Karpas-422 (cell line): Measurements from ENCODE around the gene E2F6. TPM values are rescaled to one million over a fixed set of nuclear protein-coding genes. Genes with fewer than 3 reads are reported as not detected.

Source experiments
- DNase-seq: peaks from one replicate; pipeline ENCODE4 v3.0.0-alpha.2; 2015
- H2AFZ ChIP-seq: fragments of 200-600 bp; sonication (generic); 2 replicates; pipeline ENCODE4 v1.6.1; 2014; ENCODE audit warnings: antibody characterized with exemption, low read length, mixed read lengths
- H3K27ac ChIP-seq: fragments of 200-600 bp; sonication (generic); 2 replicates; pipeline ENCODE4 v1.5.1; 2014; ENCODE audit warnings: mild to moderate bottlenecking, low read length, moderate library complexity
- H3K27me3 ChIP-seq: fragments of 200-600 bp; sonication (generic); 2 replicates; pipeline ENCODE4 v1.6.1; 2014; ENCODE audit warnings: low read length, mixed read lengths
- H3K36me3 ChIP-seq: fragments of 200-600 bp; sonication (generic); 2 replicates; pipeline ENCODE4 v1.6.1; 2014; ENCODE audit warnings: low read length, mixed read lengths; ENCODE audit not compliant: insufficient read depth
- H3K4me1 ChIP-seq: fragments of 200-600 bp; sonication (generic); 2 replicates; pipeline ENCODE4 v1.6.1; 2014; ENCODE audit warnings: mild to moderate bottlenecking, low read length, mixed read lengths
- H3K4me2 ChIP-seq: fragments of 200-600 bp; sonication (generic); 2 replicates; pipeline ENCODE4 v1.6.1; 2014; ENCODE audit warnings: low read length, low read depth, mild to moderate bottlenecking; ENCODE audit not compliant: poor library complexity, severe bottlenecking
- H3K4me3 ChIP-seq: fragments of 200-600 bp; sonication (generic); 2 replicates; pipeline ENCODE4 v1.5.1; 2014; ENCODE audit warnings: mild to moderate bottlenecking, antibody characterized with exemption, low read length, mixed read lengths
- H3K79me2 ChIP-seq: fragments of 200-600 bp; sonication (generic); 2 replicates; pipeline ENCODE4 v1.6.1; 2014; ENCODE audit warnings: mild to moderate bottlenecking, low read length, mixed read lengths
- H3K9ac ChIP-seq: fragments of 200-600 bp; sonication (generic); 2 replicates; pipeline ENCODE4 v1.6.0; 2014; ENCODE audit warnings: low read length
- H3K9me2 ChIP-seq: fragments of 200-600 bp; sonication (generic), shearing (Covaris generic); replicated peaks from 2 replicates; pipeline ENCODE4 v1.6.0; 2014; ENCODE audit warnings: mild to moderate bottlenecking, low read length, moderate library complexity; ENCODE audit not compliant: insufficient read depth
- H3K9me3 ChIP-seq: fragments of 300-700, 200-600 bp; sonication (generic); 2 replicates; pipeline ENCODE4 v1.6.1; 2014; ENCODE audit warnings: low read length, mixed read lengths
- H4K20me1 ChIP-seq: fragments of 200-600 bp; sonication (generic); 2 replicates; pipeline ENCODE4 v1.6.1; 2014; ENCODE audit warnings: mild to moderate bottlenecking, antibody characterized with exemption, low read length, low read depth; ENCODE audit not compliant: insufficient read depth
- total RNA-seq: library from RNA; depleted of rRNA; stranded (reverse); fragments of >200 nt; shearing (Covaris generic); gene quantifications from 2 replicates; pipeline ENCODE4 v1.2.3, GENCODE V29; 2014; ENCODE audit warnings: low replicate concordance; rRNA removed

The E2F6 gene
- total RNA-seq, 1 experiment from 2014 or later: 11.5 TPM

DNA sequence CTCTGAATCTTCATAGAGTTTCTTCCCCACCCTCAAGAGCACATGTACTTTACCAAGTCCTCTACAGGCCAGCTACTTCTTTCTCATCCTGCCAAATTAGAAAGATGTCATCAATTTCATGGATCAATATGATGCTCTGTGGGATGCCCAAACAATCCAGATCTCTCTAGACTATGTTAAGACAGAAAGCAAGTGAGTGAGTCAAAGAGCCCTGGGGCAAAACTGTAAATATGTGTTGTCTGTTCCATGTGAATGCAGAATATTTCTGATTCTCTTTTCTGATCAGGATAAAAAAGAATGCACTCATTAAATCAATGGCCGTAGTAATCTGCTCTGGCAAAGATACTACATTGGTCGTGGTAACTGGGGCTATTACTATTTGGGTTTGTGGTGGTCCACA lies 68.4 kb downstream of the E2F6 start:
- Histone ChIP-seq H3K9me2 (no peaks in the 10 kb centered on the region), H3K27ac (no peak overlapping the region), H3K4me2 (no peak overlapping the region), H3K4me3 (no peak overlapping the region), H3K27me3 (no peaks in the 10 kb centered on the region), H3K4me1 (no peaks in the 10 kb centered on the region), H3K36me3 (no peaks in the 10 kb centered on the region), H4K20me1 (no peaks in the 10 kb centered on the region), H3K9me3 (no peaks in the 10 kb centered on the region), H3K79me2 (no peaks in the 10 kb centered on the region), H2AFZ (no peak overlapping the region), H3K9ac (no peak overlapping the region)
- no peak for DNase-seq

DNA sequence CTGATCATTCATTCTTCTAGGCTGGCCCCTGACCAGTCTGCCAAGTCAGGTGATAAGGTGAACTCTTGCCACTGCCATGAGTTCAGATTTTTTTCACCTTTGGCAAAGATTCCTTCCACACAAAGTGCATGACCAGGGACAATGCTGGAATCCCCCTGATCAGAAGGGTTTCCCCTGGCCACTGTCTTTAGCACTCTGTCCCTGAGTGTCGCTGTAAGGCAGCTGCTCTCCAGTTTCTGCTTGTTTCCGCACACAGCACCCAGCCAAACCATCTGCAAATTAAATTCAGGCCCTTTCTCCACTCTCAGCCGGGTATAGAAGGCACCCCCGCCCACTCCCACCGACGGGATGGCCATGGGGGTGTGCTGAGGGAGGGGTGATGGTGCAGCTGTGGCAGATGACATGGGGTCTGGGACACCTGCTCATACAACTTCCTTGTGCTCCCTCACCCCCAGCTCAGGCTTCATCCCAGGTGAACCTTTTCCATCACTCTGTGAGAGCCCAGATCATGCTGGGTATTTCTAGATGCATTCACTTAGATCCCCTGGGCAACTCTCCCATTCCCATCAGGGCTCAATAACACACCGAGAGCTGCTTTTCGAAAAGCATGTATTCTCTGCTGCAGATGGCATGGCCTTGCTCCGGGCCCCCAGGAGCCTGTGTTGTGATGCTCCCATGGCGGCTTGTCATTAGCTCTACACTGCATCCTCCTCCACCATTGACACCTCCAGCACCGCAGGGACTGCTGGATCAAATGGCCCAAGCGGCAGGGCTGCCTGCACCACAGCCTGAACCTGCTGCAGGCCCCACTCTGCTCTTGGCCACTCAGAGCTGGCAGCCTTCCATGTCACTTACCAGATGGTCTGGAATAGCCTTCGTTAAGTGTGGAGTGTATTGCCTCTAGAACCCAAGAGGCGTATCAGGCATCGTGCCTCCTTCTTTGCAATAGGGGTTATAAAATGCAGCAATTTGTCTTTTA lies 69.2 kb downstream of the E2F6 start:
- no peak for DNase-seq
- Histone ChIP-seq H3K9ac (no peak overlapping the region), H3K36me3 (no peaks in the 10 kb centered on the region), H2AFZ (no peak overlapping the region), H4K20me1 (no peaks in the 10 kb centered on the region), H3K79me2 (no peaks in the 10 kb centered on the region), H3K9me2 (no peaks in the 10 kb centered on the region), H3K27ac (no peak overlapping the region), H3K4me2 (no peak overlapping the region), H3K4me3 (no peak overlapping the region), H3K27me3 (no peaks in the 10 kb centered on the region), H3K4me1 (no peaks in the 10 kb centered on the region), H3K9me3 (no peaks in the 10 kb centered on the region)

DNA sequence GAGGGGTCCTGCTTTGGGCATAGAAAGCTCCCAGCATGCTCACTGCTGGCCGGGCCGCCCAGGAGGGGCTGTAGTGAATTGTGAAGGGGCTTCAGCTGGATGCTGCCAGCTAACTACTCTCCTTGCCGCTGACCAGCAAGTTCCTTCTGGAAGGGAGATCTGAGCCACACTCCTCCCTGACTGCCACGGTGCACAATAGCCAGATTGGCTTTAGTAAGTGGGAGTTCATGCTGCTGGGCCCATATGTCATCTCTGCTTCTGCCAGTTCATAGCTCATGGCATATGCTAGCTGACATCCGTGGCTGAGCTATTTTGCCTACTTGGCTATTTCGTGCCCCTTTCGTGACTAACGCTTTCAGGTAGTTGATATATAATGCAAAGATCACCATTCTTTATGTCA lies 69.9 kb downstream of the E2F6 start:
- DNase-seq: no peak
- Histone ChIP-seq H3K4me1 (no peaks in the 10 kb centered on the region), H3K9ac (no peak overlapping the region), H3K9me3 (no peaks in the 10 kb centered on the region), H3K4me3 (no peak overlapping the region), H4K20me1 (no peaks in the 10 kb centered on the region), H3K27me3 (no peaks in the 10 kb centered on the region), H3K4me2 (no peak overlapping the region), H3K36me3 (no peaks in the 10 kb centered on the region), H3K79me2 (no peaks in the 10 kb centered on the region), H3K27ac (no peak overlapping the region), H3K9me2 (no peaks in the 10 kb centered on the region), H2AFZ (no peak overlapping the region)

DNA sequence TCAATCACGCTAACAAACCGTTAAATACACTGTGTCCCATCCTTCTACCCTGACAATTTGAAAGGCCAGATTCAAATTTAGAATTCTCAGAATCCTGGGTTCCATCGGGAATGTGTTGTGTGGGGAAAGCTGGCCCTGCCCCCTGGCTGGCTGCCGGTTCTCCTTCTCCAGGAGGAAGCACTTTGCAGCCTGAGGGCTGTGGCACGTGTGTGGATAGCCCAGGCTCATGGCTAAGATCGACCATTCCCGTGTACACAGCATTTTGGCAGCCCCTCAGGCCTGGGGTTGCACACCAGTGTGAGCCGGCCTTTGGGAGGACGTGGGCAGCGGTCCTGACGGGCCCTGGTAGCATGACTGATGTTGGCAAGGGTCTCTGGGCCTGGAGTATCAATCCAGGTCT lies 70.6 kb downstream of the E2F6 start:
- H3K36me3 ChIP-seq: no peaks in the 10 kb centered on the region
- no peak overlapping the region for H3K27ac ChIP-seq
- no peaks in the 10 kb centered on the region for H3K9me3 ChIP-seq
- H3K27me3 ChIP-seq: no peaks in the 10 kb centered on the region
- H3K4me3 ChIP-seq: no peak overlapping the region
- no peaks in the 10 kb centered on the region for H4K20me1 ChIP-seq
- DNase-seq: no peak
- H3K9me2 ChIP-seq: no peaks in the 10 kb centered on the region
- H2AFZ ChIP-seq: no peak overlapping the region
- no peak overlapping the region for H3K9ac ChIP-seq
- H3K4me2 ChIP-seq: no peak overlapping the region
- no peaks in the 10 kb centered on the region for H3K79me2 ChIP-seq
- no peaks in the 10 kb centered on the region for H3K4me1 ChIP-seq

Other genes starting within 250 kb of the E2F6 start
- gene ROCK2, start 121.5 kb downstream of the E2F6 start, total RNA-seq: 7.4 and 14.2 TPM in 2 replicates
- 4.4 TPM in 2 replicates for gene GREB1, start 67.9 kb upstream of the E2F6 start, total RNA-seq
- not detected in 2 replicates for gene NTSR2, start 204.0 kb upstream of the E2F6 start, total RNA-seq